OCI-LY7 (cell line): ENCODE measurements around the gene CLCF1.

Experiments used
- CTCF ChIP-seq: fragments of 200-600 bp; sonication (generic); conservative IDR thresholded peaks from 2 replicates; pipeline ENCODE4 v1.5.1; 2014; ENCODE audit warnings: mild to moderate bottlenecking, antibody characterized with exemption, low read length, moderate library complexity, mixed read lengths
- EZH2phosphoT487 ChIP-seq: fragments of 200-600 bp; sonication (generic); IDR thresholded peaks from 2 replicates; pipeline ENCODE4 v1.6.1; 2018; ENCODE audit warnings: low read depth, borderline replicate concordance, mild to moderate bottlenecking, mixed run types, antibody characterized with exemption, low read length, moderate library complexity, mixed read lengths

- TF ChIP-seq CTCF (no peak), EZH2phosphoT487 (no peak)
Measured at GRCh38 chr11:67344264-67344663, 29.1 kb downstream of the CLCF1 start.
